Spleen (tissue), 7 donors: Measurements from ENCODE around the gene SLC5A12.

Experiments used
- POLR2A ChIP-seq, 3 donors: fragments of 450-650 bp; IDR thresholded peaks; one replicate each; pipeline ENCODE4 v1.5.1; 2017; ENCODE audit warnings: antibody characterized with exemption in 3 of 3, mild to moderate bottlenecking in 1 of 3
- TF ChIP-seq, protein P1 (sequence below), 11 experiments: fragments of 200-600 bp in 7 of 11; fragments of 450-650 bp in 4 of 11; sonication (generic) in 4 of 11; IDR thresholded peaks in 8 of 11; conservative IDR thresholded peaks in 3 of 11; 1 replicate in 7 of 11; 2 replicates in 4 of 11; pipeline versions ENCODE4 v1.4.0 to v1.8.0; 2016 to 2021; ENCODE audit warnings: antibody characterized with exemption in 11 of 11, inconsistent platforms in 4 of 11, mild to moderate bottlenecking in 1 of 11
- donor health status: DM: no; HTN: no; CAD: no; lungs with moderate emphysema.
- donor health status: DM: no; HTN: no; CAD: no.
- donor health status: DM: no; HTN: no; CAD: no.

DNA sequence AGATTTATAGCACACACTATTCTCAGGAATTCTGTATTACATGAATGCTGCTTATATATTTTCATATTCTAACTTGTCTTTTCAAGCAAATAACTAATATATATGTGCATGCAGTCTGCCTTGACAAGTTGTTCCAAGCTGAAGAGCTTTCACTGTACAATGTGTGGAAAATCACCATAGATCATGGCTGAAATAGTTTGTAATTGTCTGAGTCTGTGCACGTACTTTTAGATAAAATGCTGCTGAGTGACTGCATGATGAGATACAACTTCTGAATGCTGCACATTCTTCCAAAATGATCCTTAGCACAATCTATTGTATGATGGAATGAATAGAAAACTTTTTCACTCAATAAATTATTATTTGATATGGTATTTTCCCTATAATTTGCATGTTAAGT is 58.9 kb downstream of the SLC5A12 start:
- TF ChIP-seq, protein P1, sequence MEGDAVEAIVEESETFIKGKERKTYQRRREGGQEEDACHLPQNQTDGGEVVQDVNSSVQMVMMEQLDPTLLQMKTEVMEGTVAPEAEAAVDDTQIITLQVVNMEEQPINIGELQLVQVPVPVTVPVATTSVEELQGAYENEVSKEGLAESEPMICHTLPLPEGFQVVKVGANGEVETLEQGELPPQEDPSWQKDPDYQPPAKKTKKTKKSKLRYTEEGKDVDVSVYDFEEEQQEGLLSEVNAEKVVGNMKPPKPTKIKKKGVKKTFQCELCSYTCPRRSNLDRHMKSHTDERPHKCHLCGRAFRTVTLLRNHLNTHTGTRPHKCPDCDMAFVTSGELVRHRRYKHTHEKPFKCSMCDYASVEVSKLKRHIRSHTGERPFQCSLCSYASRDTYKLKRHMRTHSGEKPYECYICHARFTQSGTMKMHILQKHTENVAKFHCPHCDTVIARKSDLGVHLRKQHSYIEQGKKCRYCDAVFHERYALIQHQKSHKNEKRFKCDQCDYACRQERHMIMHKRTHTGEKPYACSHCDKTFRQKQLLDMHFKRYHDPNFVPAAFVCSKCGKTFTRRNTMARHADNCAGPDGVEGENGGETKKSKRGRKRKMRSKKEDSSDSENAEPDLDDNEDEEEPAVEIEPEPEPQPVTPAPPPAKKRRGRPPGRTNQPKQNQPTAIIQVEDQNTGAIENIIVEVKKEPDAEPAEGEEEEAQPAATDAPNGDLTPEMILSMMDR (IDR thresholded peaks at IDR 0.05 in 8 of 11, conservative IDR thresholded peaks at IDR 0.05 in 3 of 11), result no peak
- no peak for TF ChIP-seq POLR2A (IDR thresholded peaks at IDR 0.05)
